ENCODE measurements around the gene SNX32. TPM values are rescaled to one million over a fixed set of nuclear protein-coding genes. Genes with fewer than 3 reads are reported as not detected.
"Not testable (repeated sequence)": the region's sequence is repeated elsewhere in the genome, so short reads cannot be mapped to it uniquely, and the experiment has no call there.

SNX32 gene
- polyA plus RNA-seq, 1 donor: 6.3 TPM

DNA sequence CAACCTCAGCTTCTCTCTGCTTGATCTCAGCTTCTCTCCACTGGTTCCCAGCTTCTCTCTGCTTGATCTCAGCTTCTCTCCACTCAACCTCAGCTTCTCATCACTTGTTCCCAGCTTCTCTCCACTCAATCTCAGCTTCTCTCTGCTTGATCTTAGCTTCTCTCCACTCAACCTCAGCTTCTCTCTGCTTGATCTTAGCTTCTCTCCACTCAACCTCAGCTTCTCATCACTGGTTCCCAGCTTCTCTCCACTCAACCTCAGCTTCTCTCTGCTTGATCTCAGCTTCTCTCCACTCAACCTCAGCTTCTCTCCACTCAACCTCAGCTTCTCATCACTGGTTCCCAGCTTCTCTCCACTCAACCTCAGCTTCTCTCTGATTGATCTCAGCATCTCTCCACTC is 1.5 kb upstream of the SNX32 start:
- H3K4me3 ChIP-seq (ENCODE audit: low read length); DNase-seq; H3K36me3 ChIP-seq (ENCODE audit: control insufficient read depth, insufficient read depth, low read length); H3K27ac ChIP-seq (ENCODE audit: low read length); H3K27me3 ChIP-seq (ENCODE audit: control insufficient read depth, insufficient read depth, low read length); H3K9me3 ChIP-seq (ENCODE audit: control insufficient read depth, low read depth, low read length): not testable (repeated sequence)
- H3K4me1 ChIP-seq (ENCODE audit: control insufficient read depth, insufficient read depth, low read length): peaks cover 32% of the 10 kb centered on the region

DNA sequence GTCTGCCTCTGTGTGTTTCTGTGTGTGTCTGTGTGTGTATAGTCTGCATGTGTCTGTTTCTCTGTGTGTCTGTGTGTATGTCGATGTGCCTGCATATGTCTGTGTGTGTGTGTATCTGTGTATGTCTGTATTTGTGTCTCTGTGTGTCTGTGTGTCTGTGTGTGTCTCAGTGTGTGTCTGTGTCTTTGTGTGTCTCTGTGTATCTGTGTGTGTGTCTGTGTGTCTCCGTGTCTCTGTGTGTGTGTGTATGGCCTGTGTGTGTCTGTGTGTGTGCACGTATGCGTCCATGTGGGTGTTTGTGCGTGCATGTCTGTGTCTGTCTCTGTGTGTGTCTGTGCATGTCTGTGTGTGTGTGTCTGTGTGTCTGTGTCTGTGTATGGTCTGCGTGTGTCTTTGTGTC is 439 bp downstream of the SNX32 start:
- H3K27me3 ChIP-seq (ENCODE audit: control insufficient read depth, insufficient read depth, low read length): no peaks in the 10 kb centered on the region
- no peaks in the 10 kb centered on the region for H3K9me3 ChIP-seq (ENCODE audit: control insufficient read depth, low read depth, low read length)
- H3K4me1 ChIP-seq (ENCODE audit: control insufficient read depth, insufficient read depth, low read length): peaks cover 16% of the 10 kb centered on the region
- WGBS (ENCODE audit: insufficient coverage, low lambda C conversion rate): no CpG with 5 or more reads among the region's 6 CpGs
- no peak for DNase-seq
- no peak overlapping the region for H3K27ac ChIP-seq (ENCODE audit: low read length)
- no peaks in the 10 kb centered on the region for H3K36me3 ChIP-seq (ENCODE audit: control insufficient read depth, insufficient read depth, low read length)
- peak overlapping the region; percentile 70 for H3K4me3 ChIP-seq (ENCODE audit: low read length)

DNA sequence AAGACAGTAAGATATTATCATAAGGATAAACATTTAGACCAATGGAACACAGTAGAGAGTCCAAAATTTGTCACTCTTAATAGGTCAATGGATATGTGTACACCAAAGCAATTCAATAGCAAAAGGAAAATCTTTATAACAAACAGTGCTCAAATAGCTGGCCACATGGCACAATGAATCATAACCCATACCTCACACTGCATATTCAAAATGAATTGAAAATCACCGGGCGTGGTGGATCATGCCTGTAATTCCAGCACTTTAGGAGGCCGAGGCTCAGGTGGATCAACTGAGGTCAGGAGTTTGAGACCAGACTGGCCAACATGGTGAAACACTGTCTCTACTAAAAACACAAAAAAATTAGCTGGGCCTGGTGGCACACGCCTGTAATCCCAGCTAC is 8.4 kb downstream of the SNX32 start:
- peaks cover 9% of the 10 kb centered on the region for H3K4me1 ChIP-seq (ENCODE audit: control insufficient read depth, insufficient read depth, low read length)
- no peak overlapping the region for H3K27ac ChIP-seq (ENCODE audit: low read length)
- DNase-seq: no peak
- no peaks in the 10 kb centered on the region for H3K27me3 ChIP-seq (ENCODE audit: control insufficient read depth, insufficient read depth, low read length)
- H3K36me3 ChIP-seq (ENCODE audit: control insufficient read depth, insufficient read depth, low read length): no peaks in the 10 kb centered on the region
- WGBS (ENCODE audit: insufficient coverage, low lambda C conversion rate): 100% methylated on average over 2 of the region's 4 CpGs
- H3K4me3 ChIP-seq (ENCODE audit: low read length): no peak overlapping the region
- H3K9me3 ChIP-seq (ENCODE audit: control insufficient read depth, low read depth, low read length): no peaks in the 10 kb centered on the region

DNA sequence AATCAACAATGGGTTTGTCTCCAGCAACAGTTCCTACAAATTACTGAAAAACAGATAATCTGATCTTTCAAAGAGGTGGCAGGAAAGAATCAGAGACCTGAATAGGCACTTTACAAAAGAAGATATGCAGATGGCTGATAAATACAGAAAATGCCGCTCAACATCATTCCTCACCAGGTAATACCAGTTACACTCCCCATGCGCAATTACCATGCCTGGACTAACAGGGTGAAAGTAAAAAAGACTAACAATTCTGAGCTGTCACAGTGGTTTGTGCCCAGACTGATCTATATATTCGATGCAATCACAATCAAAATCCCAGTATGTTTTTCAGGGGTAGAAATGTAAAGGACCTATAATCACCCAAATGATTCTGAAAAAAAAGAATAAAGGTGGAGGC is 10.0 kb downstream of the SNX32 start:
- no CpG with 5 or more reads among the region's 3 CpGs for WGBS (ENCODE audit: insufficient coverage, low lambda C conversion rate)
- Histone ChIP-seq H3K27me3 (ENCODE audit: control insufficient read depth, insufficient read depth, low read length) (no peaks in the 10 kb centered on the region), H3K36me3 (ENCODE audit: control insufficient read depth, insufficient read depth, low read length) (no peaks in the 10 kb centered on the region), H3K9me3 (ENCODE audit: control insufficient read depth, low read depth, low read length) (no peaks in the 10 kb centered on the region), H3K27ac (ENCODE audit: low read length) (peak overlapping the region; percentile 7), H3K4me3 (ENCODE audit: low read length) (no peak overlapping the region), H3K4me1 (ENCODE audit: control insufficient read depth, insufficient read depth, low read length) (peaks cover 9% of the 10 kb centered on the region)
- peak in 1 of 2 donors; percentile 49 for DNase-seq

DNA sequence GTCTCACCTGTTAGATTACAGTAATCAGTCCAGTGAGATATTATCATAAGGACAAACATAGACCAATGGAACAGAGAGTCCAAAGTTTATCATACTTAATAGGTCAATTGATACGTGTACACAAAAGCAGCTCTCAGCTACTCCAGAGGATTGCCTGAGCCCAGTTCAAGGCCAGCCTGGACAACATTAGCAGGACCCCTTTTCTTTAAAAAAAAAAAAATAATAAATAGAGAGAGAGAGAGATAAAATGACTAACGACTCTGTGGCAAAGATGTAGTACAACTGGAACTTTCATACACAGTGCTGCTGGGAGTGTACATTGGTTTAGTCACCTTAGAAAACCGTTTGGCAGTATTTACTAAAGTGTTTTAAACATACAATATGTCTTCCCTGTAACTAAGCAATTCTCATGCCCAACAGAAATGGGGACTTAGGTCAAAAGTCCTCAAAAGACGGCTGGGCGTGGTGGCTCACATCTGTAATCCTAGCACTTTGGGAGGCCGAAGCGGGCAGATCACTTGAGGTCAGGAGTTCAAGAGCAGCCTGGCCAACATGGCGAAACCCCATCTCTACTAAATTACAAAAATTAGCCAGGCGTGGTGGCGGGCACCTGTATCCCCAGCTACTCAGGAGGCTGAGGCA is 10.6 kb downstream of the SNX32 start:
- no CpG with 5 or more reads among the region's 10 CpGs for WGBS (ENCODE audit: insufficient coverage, low lambda C conversion rate)
- peak in 1 of 2 donors; percentile 73 for DNase-seq
- Histone ChIP-seq H3K36me3 (ENCODE audit: control insufficient read depth, insufficient read depth, low read length) (no peaks in the 10 kb centered on the region), H3K9me3 (ENCODE audit: control insufficient read depth, low read depth, low read length) (no peaks in the 10 kb centered on the region), H3K27ac (ENCODE audit: low read length) (peak overlapping the region; percentile 7), H3K4me1 (ENCODE audit: control insufficient read depth, insufficient read depth, low read length) (peaks cover 12% of the 10 kb centered on the region), H3K27me3 (ENCODE audit: control insufficient read depth, insufficient read depth, low read length) (no peaks in the 10 kb centered on the region), H3K4me3 (ENCODE audit: low read length) (no peak overlapping the region)

DNA sequence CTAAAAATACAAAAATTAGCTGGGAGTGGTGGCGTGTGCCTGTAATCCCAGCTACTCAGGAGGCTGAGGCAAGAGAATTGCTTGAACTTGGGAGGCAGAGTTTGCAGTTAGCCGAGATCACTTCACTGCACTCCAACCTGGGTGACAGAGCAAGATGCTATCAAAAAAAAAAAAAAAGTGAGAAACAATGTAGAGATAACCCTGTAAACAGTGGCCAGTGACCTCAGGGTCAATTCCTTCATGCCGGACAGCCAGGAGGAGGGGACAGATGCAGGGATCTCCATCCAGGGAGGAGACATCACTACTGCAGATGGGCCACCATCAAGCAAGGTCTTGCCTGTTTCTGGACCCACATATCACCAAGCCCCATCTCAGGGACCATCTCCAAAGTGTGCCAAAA is 14.0 kb downstream of the SNX32 start:
- Histone ChIP-seq H3K27ac (ENCODE audit: low read length) (no peak overlapping the region), H3K9me3 (ENCODE audit: control insufficient read depth, low read depth, low read length) (peaks cover 4% of the 10 kb centered on the region), H3K4me3 (ENCODE audit: low read length) (no peak overlapping the region), H3K36me3 (ENCODE audit: control insufficient read depth, insufficient read depth, low read length) (peaks cover 20% of the 10 kb centered on the region), H3K27me3 (ENCODE audit: control insufficient read depth, insufficient read depth, low read length) (no peaks in the 10 kb centered on the region), H3K4me1 (ENCODE audit: control insufficient read depth, insufficient read depth, low read length) (peaks cover 42% of the 10 kb centered on the region)
- no CpG with 5 or more reads among the region's 3 CpGs for WGBS (ENCODE audit: insufficient coverage, low lambda C conversion rate)
- DNase-seq: no peak

DNA sequence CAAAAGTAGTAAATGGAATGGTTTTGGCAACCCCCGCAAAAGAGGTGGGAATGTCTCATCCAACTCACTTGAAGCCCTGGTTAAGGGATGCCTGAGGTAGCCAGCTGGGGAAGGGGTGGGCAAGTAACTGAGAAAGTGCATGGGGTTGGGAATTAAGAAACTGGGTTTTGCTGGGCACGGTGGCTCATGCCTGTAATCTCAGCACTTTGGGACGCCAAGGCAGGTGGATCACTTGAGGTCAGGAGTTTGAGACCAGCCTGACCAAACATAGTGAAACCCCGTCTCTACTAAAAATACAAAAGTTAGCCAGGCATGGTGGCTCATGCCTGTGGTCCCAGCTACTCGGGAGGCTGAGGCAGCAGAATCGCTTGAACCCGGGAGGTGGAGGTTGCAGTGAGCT is 14.9 kb downstream of the SNX32 start:
- not testable (repeated sequence) for H3K4me3 ChIP-seq (ENCODE audit: low read length); DNase-seq; H3K27me3 ChIP-seq (ENCODE audit: control insufficient read depth, insufficient read depth, low read length); H3K9me3 ChIP-seq (ENCODE audit: control insufficient read depth, low read depth, low read length); H3K27ac ChIP-seq (ENCODE audit: low read length)
- WGBS (ENCODE audit: insufficient coverage, low lambda C conversion rate): no CpG with 5 or more reads among the region's 7 CpGs
- peaks cover 29% of the 10 kb centered on the region for H3K36me3 ChIP-seq (ENCODE audit: control insufficient read depth, insufficient read depth, low read length)
- peaks cover 52% of the 10 kb centered on the region for H3K4me1 ChIP-seq (ENCODE audit: control insufficient read depth, insufficient read depth, low read length)

DNA sequence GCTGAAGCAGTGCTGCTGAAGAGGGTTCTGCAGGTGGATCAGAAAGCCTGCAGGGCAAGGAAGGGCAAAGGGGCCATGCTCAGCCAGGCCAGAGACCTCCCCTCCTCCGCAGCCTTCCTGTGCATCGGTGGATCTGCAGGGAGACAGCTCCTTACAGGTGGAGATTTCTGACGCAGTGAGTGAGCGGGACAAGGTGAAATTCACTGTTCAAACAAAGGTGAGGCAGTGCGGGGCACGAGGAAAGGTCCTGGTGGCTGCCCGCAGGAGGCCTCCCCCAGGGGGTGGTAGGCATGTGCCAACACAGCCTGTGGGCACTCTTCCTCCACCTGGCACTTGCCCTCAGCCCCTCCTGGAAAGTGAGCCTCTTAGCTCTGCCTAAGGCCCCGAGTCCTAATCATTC is 15.6 kb downstream of the SNX32 start:
- H3K36me3 ChIP-seq (ENCODE audit: control insufficient read depth, insufficient read depth, low read length): peaks cover 30% of the 10 kb centered on the region
- H3K9me3 ChIP-seq (ENCODE audit: control insufficient read depth, low read depth, low read length): peaks cover 4% of the 10 kb centered on the region
- no CpG with 5 or more reads among the region's 8 CpGs for WGBS (ENCODE audit: insufficient coverage, low lambda C conversion rate)
- H3K27ac ChIP-seq (ENCODE audit: low read length): no peak overlapping the region
- H3K4me3 ChIP-seq (ENCODE audit: low read length): no peak overlapping the region
- DNase-seq: peak in 1 of 2 donors; percentile 20
- H3K27me3 ChIP-seq (ENCODE audit: control insufficient read depth, insufficient read depth, low read length): no peaks in the 10 kb centered on the region
- peaks cover 54% of the 10 kb centered on the region for H3K4me1 ChIP-seq (ENCODE audit: control insufficient read depth, insufficient read depth, low read length)

DNA sequence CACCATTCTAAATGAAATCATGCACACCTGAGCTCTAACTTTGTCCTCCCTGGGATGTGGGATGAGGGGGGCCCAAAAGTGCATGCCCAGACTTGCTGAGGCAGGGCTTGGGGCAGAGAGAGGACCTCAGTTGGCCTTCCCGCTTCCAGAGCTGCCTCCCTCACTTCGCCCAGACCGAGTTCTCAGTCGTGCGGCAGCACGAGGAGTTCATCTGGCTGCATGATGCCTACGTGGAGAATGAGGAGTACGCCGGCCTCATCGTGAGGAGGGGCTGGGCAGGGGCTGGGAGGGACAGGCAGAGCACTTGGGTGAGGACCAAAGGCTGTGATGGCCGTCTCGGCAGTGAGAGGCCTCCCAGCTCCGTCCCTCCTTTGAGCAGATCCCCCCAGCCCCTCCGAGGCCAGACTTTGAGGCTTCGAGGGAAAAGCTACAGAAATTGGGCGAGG is 16.0 kb downstream of the SNX32 start:
- Histone ChIP-seq H3K27me3 (ENCODE audit: control insufficient read depth, insufficient read depth, low read length) (no peaks in the 10 kb centered on the region), H3K9me3 (ENCODE audit: control insufficient read depth, low read depth, low read length) (peaks cover 4% of the 10 kb centered on the region), H3K36me3 (ENCODE audit: control insufficient read depth, insufficient read depth, low read length) (peaks cover 34% of the 10 kb centered on the region), H3K27ac (ENCODE audit: low read length) (no peak overlapping the region), H3K4me1 (ENCODE audit: control insufficient read depth, insufficient read depth, low read length) (peaks cover 54% of the 10 kb centered on the region), H3K4me3 (ENCODE audit: low read length) (no peak overlapping the region)
- no peak for DNase-seq
- no CpG with 5 or more reads among the region's 16 CpGs for WGBS (ENCODE audit: insufficient coverage, low lambda C conversion rate)

DNA sequence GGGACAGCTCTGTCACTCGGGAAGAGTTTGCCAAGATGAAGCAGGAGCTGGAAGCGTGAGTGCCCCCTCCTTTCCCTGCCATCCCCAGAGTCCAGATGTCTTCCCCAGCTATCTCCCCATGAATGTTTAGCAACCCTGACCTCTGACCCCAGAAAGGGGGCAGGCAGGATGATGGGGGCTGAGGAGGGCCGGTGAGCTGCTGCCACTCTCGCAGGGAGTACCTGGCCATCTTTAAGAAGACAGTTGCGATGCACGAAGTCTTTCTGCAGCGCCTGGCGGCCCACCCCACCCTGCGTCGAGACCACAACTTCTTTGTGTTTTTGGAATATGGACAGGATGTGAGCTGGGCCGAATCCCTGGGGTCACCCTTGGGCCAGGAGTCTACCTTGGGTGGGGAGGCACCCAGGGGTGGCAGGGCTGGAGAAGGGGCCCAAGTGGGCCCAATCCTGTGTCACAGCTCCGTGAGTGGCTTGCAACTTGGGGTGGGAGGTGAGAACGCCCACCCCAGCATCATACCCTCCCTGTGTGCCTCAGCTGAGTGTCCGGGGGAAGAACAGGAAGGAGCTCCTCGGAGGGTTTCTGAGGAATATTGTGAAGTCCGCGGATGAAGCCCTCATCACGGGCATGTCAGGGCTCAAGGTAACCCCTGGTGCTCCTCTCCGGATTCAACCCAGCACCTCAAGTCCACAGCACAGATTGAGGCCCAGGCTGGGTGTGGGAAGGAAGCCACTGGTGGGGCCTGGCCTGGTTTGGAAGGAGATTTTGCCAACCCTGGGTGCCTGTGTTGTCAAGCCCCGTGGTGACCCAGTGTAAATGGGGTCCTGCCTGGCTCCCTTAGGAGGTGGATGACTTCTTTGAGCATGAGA is 16.7 kb downstream of the SNX32 start:
- peak in 1 of 2 donors; percentile 10 for DNase-seq
- WGBS (ENCODE audit: insufficient coverage, low lambda C conversion rate): no CpG with 5 or more reads among the region's 20 CpGs
- Histone ChIP-seq H3K9me3 (ENCODE audit: control insufficient read depth, low read depth, low read length) (peaks cover 4% of the 10 kb centered on the region), H3K27me3 (ENCODE audit: control insufficient read depth, insufficient read depth, low read length) (no peaks in the 10 kb centered on the region), H3K4me1 (ENCODE audit: control insufficient read depth, insufficient read depth, low read length) (peaks cover 59% of the 10 kb centered on the region), H3K36me3 (ENCODE audit: control insufficient read depth, insufficient read depth, low read length) (peaks cover 41% of the 10 kb centered on the region), H3K4me3 (ENCODE audit: low read length) (no peak overlapping the region), H3K27ac (ENCODE audit: low read length) (no peak overlapping the region)

All from large intestine (tissue), 3 donors.